ENCODE measurements around the gene RGS17.
"Not testable (repeated sequence)": the region's sequence is repeated elsewhere in the genome, so short reads cannot be mapped to it uniquely, and the experiment has no call there.

RGS17 gene

DNA sequence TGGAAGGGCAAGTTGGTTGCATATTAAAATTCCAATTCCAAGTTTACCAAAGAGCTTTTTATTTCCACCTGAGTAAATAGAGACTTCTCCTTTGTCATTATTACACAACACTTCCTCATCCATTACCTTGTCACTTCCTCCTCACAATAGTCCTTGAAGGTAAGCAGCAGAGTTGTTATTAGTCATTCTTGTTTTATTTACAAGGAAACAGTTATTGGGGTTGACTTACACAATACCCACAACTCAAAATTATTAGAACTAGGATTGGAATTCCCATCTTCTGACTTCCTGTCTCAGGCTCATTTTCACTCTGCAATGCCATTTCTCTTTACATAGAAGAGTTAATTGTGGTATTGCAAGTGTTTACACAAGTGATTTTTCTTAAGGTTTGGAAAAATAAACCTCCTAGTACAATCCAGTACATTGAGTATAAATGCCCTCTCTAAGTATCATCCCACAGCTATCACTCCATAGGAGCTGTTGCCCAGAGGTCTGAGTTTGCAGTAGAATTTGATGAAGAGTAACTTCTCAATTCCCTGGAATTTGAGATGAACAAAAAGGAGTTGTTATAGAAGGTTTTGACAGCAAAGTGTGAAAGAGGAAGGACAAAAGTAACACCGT, 99.6 kb downstream of the RGS17 start:
- DNase-seq (ENCODE audit: low spot score): no peak

DNA sequence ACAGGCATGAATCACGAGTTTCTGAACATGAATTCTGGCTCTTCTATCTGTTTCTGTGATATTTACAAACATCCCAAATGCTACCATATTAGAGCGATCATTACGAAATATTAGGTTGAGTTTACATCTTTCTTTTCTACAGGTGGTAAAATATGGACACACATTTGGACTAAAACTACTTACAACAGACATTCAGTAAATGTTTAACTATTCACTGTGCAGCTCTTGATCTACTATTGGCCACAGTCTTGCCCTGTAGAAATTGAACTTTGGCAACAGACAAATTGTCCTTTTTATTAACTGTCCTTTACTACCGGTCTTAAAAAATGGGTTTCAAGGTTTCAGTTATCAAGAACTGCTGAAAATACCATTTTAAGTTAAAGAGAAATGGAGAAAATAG, 102.1 kb downstream of the RGS17 start:
- DNase-seq (ENCODE audit: low spot score): no peak

DNA sequence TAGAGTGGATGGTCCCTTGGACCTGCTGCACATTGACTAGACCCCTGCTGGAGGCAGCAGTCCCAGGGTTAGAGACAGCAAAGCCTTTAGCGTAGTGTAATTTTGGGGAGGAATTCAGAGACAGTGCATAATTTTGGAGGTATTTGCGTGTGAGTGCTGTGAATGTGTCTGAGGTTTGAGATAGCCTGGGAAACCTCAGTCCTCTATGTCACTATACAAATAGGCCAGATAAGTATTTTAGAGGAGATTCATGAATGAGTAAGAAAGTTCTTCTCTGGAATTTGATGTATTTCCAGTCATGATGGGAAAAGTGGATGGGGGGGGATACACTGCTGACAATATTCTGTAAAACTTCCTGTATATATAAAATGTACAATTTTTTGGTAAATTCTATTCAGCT, 102.8 kb downstream of the RGS17 start:
- DNase-seq (ENCODE audit: low spot score): no peak

DNA sequence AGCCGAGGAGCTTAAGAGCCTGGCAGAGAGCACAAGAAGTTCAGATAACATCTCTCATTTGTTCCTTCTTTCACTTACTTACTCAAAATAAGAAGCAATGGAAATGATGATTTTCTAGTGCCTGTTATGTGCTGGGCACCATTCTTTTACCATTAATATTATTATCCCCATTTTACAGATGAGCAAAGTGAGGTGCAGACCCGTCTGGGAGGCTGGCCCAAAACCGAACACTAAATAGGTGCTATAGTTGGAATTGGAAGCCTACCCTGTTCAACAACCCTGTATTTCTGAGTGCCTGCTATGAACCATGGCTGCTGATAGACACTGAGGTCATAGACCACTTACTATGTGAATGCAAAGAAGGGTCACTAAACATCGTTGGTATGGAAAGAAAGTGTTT, 103.6 kb downstream of the RGS17 start:
- no peak for DNase-seq (ENCODE audit: low spot score)

GRCh38 chr6:153024709-153025017, 106.4 kb downstream of the RGS17 start:
- no peak for DNase-seq (ENCODE audit: low spot score)

- DNase-seq (ENCODE audit: low spot score): peak; percentile 75
These were observed 106.9 kb downstream of the RGS17 start for GRCh38 chr6:153023977-153024708.

DNA sequence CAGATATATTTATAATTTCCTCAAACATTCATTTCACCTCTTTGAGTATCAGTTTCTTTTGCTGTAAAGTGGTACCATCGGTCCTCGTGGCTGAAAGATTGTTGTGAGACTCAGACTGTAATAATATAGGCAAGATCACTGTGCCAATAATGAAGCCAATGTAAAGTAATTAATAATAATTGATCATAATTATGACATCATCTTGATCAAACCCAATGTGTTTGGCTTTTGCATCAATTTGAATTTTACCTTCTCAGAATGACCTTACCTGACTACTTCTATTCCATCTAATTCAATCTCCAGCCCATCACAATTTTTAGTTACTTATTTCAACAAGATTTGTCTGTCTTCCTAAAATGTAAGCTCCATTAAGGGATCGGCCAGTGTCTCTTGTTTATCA, 112.7 kb downstream of the RGS17 start:
- no peak for DNase-seq (ENCODE audit: low spot score)

DNA sequence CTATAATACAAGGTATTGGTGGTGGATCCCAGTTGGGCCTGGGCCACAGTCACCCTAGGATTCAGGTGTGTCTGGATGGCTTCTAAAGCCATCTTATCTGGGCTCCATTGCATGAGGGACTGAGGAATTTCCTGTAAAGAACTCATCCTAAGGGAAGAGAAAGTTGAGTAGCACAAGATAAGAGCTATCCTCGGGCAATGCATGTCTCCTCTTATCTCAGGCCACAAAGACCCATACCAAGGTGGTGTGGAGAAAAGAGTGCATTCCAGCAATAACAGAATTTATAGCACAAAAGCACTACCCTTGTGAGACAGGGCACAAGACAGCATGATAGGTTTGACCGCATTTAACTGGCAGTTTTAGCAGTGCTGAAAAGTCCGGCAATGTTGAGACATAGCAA, 114.2 kb downstream of the RGS17 start:
- no peak for DNase-seq (ENCODE audit: low spot score)

DNA sequence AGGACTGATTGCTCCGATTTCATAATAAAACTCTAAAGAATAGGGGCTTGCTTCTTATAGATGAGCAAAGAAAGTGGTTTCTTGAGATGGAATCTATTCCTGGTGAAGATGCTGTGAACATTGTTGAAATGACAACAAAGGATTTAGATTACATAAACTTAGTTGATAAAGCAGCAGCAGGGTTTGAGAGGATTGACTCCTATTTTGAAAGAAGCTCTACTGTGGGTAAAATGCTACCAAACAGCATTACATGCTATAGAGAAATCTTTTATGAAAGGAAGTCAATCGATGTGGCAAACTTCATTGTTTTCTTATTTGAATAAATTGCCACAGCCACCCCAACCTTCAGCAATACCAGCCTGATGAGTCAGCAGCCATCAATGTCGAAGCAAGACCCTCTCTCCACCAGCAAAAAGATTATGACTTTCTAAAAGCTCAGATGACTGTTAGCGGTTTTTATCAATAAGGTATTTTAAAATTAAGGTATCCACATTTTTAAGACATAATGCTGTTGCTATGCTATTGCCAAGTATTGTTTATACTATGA, 115.9 kb downstream of the RGS17 start:
- DNase-seq (ENCODE audit: low spot score): no peak

DNA sequence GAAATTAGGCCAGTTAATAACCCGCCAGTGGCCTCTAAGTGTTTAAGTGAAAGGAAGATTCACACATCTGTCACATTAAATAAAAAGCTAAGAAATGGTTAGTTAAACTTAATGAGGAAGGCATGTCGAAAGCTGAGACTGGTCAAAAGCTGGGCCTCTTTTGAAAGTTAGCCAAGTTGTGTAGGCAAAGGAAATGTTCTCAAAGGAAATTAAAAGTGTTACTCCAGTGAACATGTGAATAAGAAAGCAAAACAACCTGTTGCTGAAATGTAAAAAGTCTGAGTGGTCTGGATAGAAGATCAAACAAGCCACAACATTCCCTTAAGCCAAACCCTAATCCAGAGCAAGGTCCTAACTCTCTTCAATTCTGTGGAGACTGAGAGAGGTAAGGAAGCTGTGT, 117.6 kb downstream of the RGS17 start:
- DNase-seq (ENCODE audit: low spot score): no peak

- DNase-seq (ENCODE audit: low spot score): no peak
These were observed 118.2 kb downstream of the RGS17 start for GRCh38 chr6:153012856-153013255.

DNA sequence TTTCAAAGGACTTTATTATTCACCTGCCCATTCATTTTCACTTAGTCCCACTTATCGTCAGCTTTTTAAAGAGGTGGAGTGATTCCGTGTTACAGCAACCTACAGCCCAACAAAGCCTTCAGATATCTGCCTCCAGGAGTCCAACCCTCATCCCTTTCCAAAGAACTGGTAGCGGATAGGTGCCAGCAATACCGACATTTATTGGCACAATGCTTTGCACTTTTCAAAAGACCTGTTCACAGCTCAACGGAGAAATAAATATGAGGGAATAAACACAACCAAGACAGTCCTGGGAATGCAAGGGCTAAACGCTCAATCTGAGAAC, 127.8 kb downstream of the RGS17 start:
- no peak for DNase-seq (ENCODE audit: low spot score)

- peak; percentile 94 for DNase-seq (ENCODE audit: low spot score)
These were observed 128.3 kb downstream of the RGS17 start, which contains the start of gene MTRF1L for GRCh38 chr6:153002613-153003365. MTRF1L (minus strand) TSS chr6:153002709; CDS start chr6:153002685, 24 bp downstream.

- DNase-seq (ENCODE audit: low spot score): peak; percentile 12
These were observed 129.1 kb downstream of the RGS17 start for GRCh38 chr6:153001767-153002612.

GRCh38 chr6:153000790-153001189, 130.3 kb downstream of the RGS17 start:
- not testable (repeated sequence) for DNase-seq (ENCODE audit: low spot score)

DNA sequence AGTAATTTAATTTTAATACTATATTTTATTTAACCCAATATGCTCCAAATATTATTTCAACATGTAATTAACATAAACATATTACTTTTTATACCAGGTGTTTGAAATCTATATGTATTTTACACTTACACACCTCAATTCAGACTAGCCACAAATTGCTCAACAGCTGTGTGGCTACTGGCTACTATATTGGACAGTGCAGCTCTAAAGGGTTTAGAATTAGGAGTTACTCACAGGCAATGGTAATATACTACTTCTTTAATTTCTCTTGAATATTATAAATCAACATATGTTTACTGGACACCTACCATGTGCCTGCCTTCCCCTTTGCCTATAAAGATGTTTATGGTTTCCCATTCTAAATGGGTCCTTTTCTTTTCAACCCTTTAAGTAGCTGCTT, 130.8 kb downstream of the RGS17 start:
- DNase-seq (ENCODE audit: low spot score): no peak

GRCh38 chr6:152999538-152999937, 131.5 kb downstream of the RGS17 start:
- not testable (repeated sequence) for DNase-seq (ENCODE audit: low spot score)

- DNase-seq (ENCODE audit: low spot score): no peak
These were observed 137.2 kb downstream of the RGS17 start for GRCh38 chr6:152993847-152994246.

GRCh38 chr6:152993431-152993830, 137.7 kb downstream of the RGS17 start:
- no peak for DNase-seq (ENCODE audit: low spot score)

DNA sequence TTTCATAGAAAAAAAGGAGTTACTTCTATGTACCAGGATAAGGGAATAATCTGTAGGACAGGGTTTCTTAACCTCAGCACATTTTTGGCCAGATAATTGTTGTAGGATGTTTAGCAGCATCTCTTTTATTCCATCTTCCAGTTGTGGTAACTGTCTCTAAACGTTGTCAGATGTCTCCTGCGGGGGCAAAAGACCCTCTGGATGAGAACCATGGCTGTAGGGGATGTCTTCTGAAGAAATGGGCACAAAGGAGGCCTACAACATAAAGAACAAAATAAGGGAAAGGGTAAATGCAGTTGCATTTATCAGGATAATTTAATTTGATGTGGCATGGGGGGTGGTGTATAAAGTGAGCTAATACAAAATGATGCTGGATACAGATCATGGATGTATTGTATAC, 144.1 kb downstream of the RGS17 start:
- no peak for DNase-seq (ENCODE audit: low spot score)

DNA sequence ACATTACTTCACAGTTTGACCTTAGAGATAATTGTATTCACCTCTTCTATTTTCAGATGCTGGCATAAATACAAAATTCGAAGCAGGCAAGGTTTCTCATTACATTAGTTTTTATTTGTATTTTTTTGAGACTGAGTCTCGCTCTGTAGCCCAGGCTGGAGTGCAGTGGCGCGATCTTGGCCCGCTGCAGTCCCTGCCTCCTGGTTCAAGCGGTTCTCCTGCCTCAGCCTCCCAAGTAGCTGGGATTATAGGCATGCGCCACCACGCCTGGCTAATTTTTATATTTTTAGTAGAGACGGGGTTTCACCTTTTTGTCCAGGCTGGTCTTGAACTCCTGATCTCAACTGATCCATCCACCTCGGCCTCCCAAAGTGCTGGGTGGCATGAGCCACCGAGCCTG, 145.8 kb downstream of the RGS17 start:
- DNase-seq (ENCODE audit: low spot score): not testable (repeated sequence)

- DNase-seq (ENCODE audit: low spot score): no peak
These were observed 146.6 kb downstream of the RGS17 start for GRCh38 chr6:152984513-152984872.

All from Ammon's horn (tissue), 1 donor.